Karpas-422 (cell line): ENCODE measurements around the gene UNC119. TPM values are rescaled to one million over a fixed set of nuclear protein-coding genes. Genes with fewer than 3 reads are reported as not detected.

ENCODE experiments used
- DNase-seq: peaks from one replicate; pipeline ENCODE4 v3.0.0-alpha.2; 2015
- H2AFZ ChIP-seq: fragments of 200-600 bp; sonication (generic); 2 replicates; pipeline ENCODE4 v1.6.1; 2014; ENCODE audit warnings: antibody characterized with exemption, low read length, mixed read lengths
- H3K27ac ChIP-seq: fragments of 200-600 bp; sonication (generic); 2 replicates; pipeline ENCODE4 v1.5.1; 2014; ENCODE audit warnings: mild to moderate bottlenecking, low read length, moderate library complexity
- H3K27me3 ChIP-seq: fragments of 200-600 bp; sonication (generic); 2 replicates; pipeline ENCODE4 v1.6.1; 2014; ENCODE audit warnings: low read length, mixed read lengths
- H3K36me3 ChIP-seq: fragments of 200-600 bp; sonication (generic); 2 replicates; pipeline ENCODE4 v1.6.1; 2014; ENCODE audit warnings: low read length, mixed read lengths; ENCODE audit not compliant: insufficient read depth
- H3K4me1 ChIP-seq: fragments of 200-600 bp; sonication (generic); 2 replicates; pipeline ENCODE4 v1.6.1; 2014; ENCODE audit warnings: mild to moderate bottlenecking, low read length, mixed read lengths
- H3K4me2 ChIP-seq: fragments of 200-600 bp; sonication (generic); 2 replicates; pipeline ENCODE4 v1.6.1; 2014; ENCODE audit warnings: low read length, low read depth, mild to moderate bottlenecking; ENCODE audit not compliant: poor library complexity, severe bottlenecking
- H3K4me3 ChIP-seq: fragments of 200-600 bp; sonication (generic); 2 replicates; pipeline ENCODE4 v1.5.1; 2014; ENCODE audit warnings: mild to moderate bottlenecking, antibody characterized with exemption, low read length, mixed read lengths
- H3K79me2 ChIP-seq: fragments of 200-600 bp; sonication (generic); 2 replicates; pipeline ENCODE4 v1.6.1; 2014; ENCODE audit warnings: mild to moderate bottlenecking, low read length, mixed read lengths
- H3K9ac ChIP-seq: fragments of 200-600 bp; sonication (generic); 2 replicates; pipeline ENCODE4 v1.6.0; 2014; ENCODE audit warnings: low read length
- H3K9me2 ChIP-seq: fragments of 200-600 bp; sonication (generic), shearing (Covaris generic); replicated peaks from 2 replicates; pipeline ENCODE4 v1.6.0; 2014; ENCODE audit warnings: mild to moderate bottlenecking, low read length, moderate library complexity; ENCODE audit not compliant: insufficient read depth
- H3K9me3 ChIP-seq: fragments of 300-700, 200-600 bp; sonication (generic); 2 replicates; pipeline ENCODE4 v1.6.1; 2014; ENCODE audit warnings: low read length, mixed read lengths
- H4K20me1 ChIP-seq: fragments of 200-600 bp; sonication (generic); 2 replicates; pipeline ENCODE4 v1.6.1; 2014; ENCODE audit warnings: mild to moderate bottlenecking, antibody characterized with exemption, low read length, low read depth; ENCODE audit not compliant: insufficient read depth
- total RNA-seq: library from RNA; depleted of rRNA; stranded (reverse); fragments of >200 nt; shearing (Covaris generic); gene quantifications from 2 replicates; pipeline ENCODE4 v1.2.3, GENCODE V29; 2014; ENCODE audit warnings: low replicate concordance

UNC119 gene
- total RNA-seq, 1 experiment from 2014 or later = 34.0 TPM

DNA sequence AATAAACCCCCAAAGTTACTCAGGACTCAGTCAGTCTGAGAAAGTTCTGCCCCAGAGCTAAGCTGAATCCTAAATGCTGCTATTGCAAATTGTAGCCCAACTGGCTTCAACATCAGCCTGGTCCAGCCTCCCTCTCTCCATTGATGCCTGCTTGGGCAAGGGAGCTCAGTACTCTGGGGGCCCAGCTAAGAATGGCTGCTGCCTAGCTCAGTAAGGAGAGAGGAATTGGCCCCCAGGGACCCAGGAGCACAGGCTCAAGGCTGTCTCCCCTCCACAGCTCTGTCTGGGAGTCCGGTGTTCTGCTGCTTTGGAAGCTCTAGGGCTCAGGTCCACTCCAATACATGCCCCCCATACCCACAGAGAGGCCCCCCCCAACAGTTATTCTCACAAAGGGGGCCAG is 1.6 kb downstream of the UNC119 start:
- Histone ChIP-seq H2AFZ (no peak overlapping the region), H3K79me2 (no peaks in the 10 kb centered on the region), H4K20me1 (peaks cover 17% of the 10 kb centered on the region; the same call in 1 of the 2 replicates), H3K4me2 (peak overlapping the region; percentile 74), H3K36me3 (peaks cover 10% of the 10 kb centered on the region), H3K4me1 (peaks cover 42% of the 10 kb centered on the region), H3K9me2 (no peaks in the 10 kb centered on the region), H3K27ac (no peak overlapping the region), H3K9me3 (no peaks in the 10 kb centered on the region), H3K9ac (0 out of 2 replicates have a peak overlapping the region, but pooled peaks have one; percentile 86), H3K27me3 (no peaks in the 10 kb centered on the region), H3K4me3 (no peak overlapping the region; the same call in 1 of the 2 replicates)
- DNase-seq = no peak

- Histone ChIP-seq H3K9me3 (no peaks in the 10 kb centered on the region), H3K27me3 (no peaks in the 10 kb centered on the region), H3K79me2 (no peaks in the 10 kb centered on the region), H3K9ac (no peak overlapping the region), H3K4me1 (peaks cover 42% of the 10 kb centered on the region), H2AFZ (no peak overlapping the region), H3K4me2 (no peak overlapping the region), H3K4me3 (no peak overlapping the region), H4K20me1 (peaks cover 17% of the 10 kb centered on the region; the same call in 1 of the 2 replicates), H3K27ac (no peak overlapping the region), H3K9me2 (no peaks in the 10 kb centered on the region), H3K36me3 (peaks cover 1% of the 10 kb centered on the region; the same call in 1 of the 2 replicates)
- DNase-seq = peak; percentile 55
Observed at GRCh38 chr17:28549236-28550132, 2.9 kb downstream of the UNC119 start.

GRCh38 chr17:28548417-28549130 is 3.9 kb downstream of the UNC119 start:
- Histone ChIP-seq H2AFZ (no peak overlapping the region), H4K20me1 (peaks cover 17% of the 10 kb centered on the region; the same call in 1 of the 2 replicates), H3K79me2 (no peaks in the 10 kb centered on the region), H3K9me2 (no peaks in the 10 kb centered on the region), H3K4me2 (no peak overlapping the region), H3K4me1 (peaks cover 42% of the 10 kb centered on the region), H3K27me3 (no peaks in the 10 kb centered on the region), H3K36me3 (no peaks in the 10 kb centered on the region; the same call in 1 of the 2 replicates), H3K9ac (no peak overlapping the region), H3K4me3 (no peak overlapping the region), H3K9me3 (no peaks in the 10 kb centered on the region), H3K27ac (no peak overlapping the region)
- DNase-seq = no peak

DNA sequence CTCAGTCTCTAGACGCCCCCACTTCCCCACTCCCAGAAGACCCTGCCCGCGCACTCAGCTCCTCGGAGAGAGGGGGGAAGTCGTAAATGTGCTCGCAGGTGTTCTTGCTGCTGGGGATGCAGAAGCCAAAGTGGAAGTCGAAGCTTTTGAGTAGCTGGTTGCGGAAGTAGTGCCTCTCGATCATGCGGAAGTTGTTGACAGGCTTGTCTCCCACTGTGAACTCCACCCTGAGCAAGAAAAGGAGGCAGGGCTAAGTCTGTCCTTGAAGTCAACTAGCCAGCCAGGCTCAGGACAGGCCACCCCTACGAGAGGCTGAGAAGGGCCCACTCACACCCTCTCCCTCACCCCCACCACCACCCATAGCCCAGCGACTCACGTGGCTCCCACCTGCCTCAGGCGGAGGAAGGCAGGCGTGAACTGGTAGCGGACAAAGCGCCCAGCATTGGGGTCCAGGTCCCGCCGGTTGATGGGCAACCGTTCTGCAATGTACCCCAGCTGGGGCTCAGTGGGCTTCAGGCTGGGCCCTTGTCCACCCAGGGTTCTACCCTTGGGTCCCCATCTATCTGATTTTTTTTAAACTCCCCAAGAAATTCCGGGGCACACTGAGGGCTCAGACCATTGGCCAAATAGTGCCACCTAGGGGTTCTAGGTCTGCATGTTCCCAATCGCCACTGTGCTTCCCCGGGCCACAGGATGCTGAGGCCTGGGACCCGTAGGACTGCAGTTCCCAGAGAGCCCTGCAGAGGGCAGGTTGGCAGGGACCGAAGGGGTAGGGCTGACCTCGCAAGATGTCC is 4.6 kb downstream of the UNC119 start:
- Histone ChIP-seq H3K9me2 (no peaks in the 10 kb centered on the region), H4K20me1 (peaks cover 17% of the 10 kb centered on the region; the same call in 1 of the 2 replicates), H3K4me1 (peaks cover 41% of the 10 kb centered on the region), H3K27me3 (no peaks in the 10 kb centered on the region), H3K9ac (peak overlapping the region; percentile 54), H3K79me2 (no peaks in the 10 kb centered on the region), H3K27ac (no peak overlapping the region), H3K4me2 (peak overlapping the region; percentile 58), H3K9me3 (no peaks in the 10 kb centered on the region), H3K4me3 (peak overlapping the region; percentile 50; the same call in 1 of the 2 replicates), H3K36me3 (no peaks in the 10 kb centered on the region; the same call in 1 of the 2 replicates), H2AFZ (peak overlapping the region; percentile 70; the same call in 1 of the 2 replicates)
- peak; percentile 95 for DNase-seq

DNA sequence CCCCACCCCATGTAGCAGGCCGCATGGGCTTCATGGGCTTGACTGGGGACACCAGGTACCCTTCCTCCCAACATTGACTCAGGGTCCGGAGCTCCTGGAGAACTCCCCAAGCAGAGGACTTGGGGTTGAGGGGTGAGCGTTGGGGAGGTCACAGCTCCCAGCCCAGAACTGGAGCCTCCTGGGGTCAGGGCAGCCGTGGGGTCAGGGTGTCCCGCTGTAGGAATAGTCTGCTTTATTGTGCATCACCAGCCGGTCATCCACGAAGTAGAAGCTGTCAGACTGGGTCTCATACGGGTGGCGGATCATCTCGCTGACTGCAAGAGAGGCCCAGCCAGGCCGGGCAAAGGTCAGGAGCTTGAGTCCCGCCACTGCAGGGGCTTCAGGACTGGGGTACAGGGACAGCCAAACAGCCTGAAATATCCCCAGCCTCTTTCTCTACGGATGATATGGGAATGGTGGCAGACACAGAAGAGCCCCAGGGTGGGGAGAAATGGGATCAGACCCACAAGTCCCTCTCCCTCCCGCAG is 5.3 kb downstream of the UNC119 start:
- Histone ChIP-seq H3K79me2 (no peaks in the 10 kb centered on the region), H3K36me3 (no peaks in the 10 kb centered on the region; the same call in 1 of the 2 replicates), H3K9me3 (no peaks in the 10 kb centered on the region), H3K9ac (peak overlapping the region; percentile 54), H3K4me3 (peak overlapping the region; percentile 50; the same call in 1 of the 2 replicates), H2AFZ (no peak overlapping the region), H3K4me1 (peaks cover 39% of the 10 kb centered on the region), H3K9me2 (no peaks in the 10 kb centered on the region), H3K27me3 (no peaks in the 10 kb centered on the region), H3K27ac (no peak overlapping the region), H4K20me1 (peaks cover 17% of the 10 kb centered on the region; the same call in 1 of the 2 replicates), H3K4me2 (peak overlapping the region; percentile 58)
- DNase-seq = no peak

DNA sequence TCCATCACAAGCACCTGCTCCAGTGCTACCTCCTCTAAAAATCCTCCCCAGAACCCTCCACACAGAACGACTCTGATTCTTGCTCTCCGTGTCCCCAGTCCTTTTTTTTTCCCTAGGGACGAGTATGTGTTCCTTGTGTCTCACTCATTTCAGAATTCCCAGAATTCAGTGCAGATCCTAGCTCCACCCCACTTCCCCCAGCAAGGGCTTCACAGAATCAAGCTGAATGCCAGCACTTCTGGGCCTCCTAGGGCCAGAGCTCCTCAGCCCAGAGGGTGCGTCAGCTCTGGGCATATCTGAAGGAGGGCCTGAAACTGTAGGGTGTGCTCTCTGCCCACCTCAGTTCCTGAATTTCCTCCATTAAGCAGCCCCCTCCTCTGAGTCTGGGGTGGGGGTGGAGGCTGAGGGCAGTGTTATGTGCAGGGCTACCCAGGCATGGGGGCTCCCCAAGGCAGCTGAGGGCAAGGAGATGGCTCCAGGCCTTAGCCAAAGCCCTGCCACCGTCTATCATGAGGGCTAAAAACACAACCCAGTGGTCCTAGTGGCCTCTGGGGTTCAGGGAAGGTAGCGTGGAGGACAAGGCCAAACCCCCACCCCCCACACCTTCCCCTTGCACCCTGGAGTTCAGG is 6.5 kb downstream of the UNC119 start:
- no peaks in the 10 kb centered on the region for H3K79me2 ChIP-seq
- no peak for DNase-seq
- H3K4me3 ChIP-seq = no peak overlapping the region
- H3K27me3 ChIP-seq = no peaks in the 10 kb centered on the region
- no peak overlapping the region for H3K9ac ChIP-seq
- H2AFZ ChIP-seq = no peak overlapping the region
- peaks cover 6% of the 10 kb centered on the region; the same call in 1 of the 2 replicates for H4K20me1 ChIP-seq
- no peak overlapping the region for H3K27ac ChIP-seq
- H3K4me1 ChIP-seq = peaks cover 27% of the 10 kb centered on the region
- no peaks in the 10 kb centered on the region for H3K9me3 ChIP-seq
- H3K4me2 ChIP-seq = no peak overlapping the region
- no peaks in the 10 kb centered on the region for H3K9me2 ChIP-seq
- no peaks in the 10 kb centered on the region; the same call in 1 of the 2 replicates for H3K36me3 ChIP-seq

GRCh38 chr17:28545141-28545503 is 7.3 kb downstream of the UNC119 start:
- no peak overlapping the region for H3K4me3 ChIP-seq
- H3K79me2 ChIP-seq = no peaks in the 10 kb centered on the region
- no peaks in the 10 kb centered on the region; the same call in 1 of the 2 replicates for H3K36me3 ChIP-seq
- no peak overlapping the region for H2AFZ ChIP-seq
- H4K20me1 ChIP-seq = no peaks in the 10 kb centered on the region; the same call in 1 of the 2 replicates
- DNase-seq = no peak
- H3K9me3 ChIP-seq = no peaks in the 10 kb centered on the region
- no peak overlapping the region for H3K9ac ChIP-seq
- no peak overlapping the region for H3K4me2 ChIP-seq
- H3K27ac ChIP-seq = no peak overlapping the region
- H3K4me1 ChIP-seq = peaks cover 21% of the 10 kb centered on the region
- H3K27me3 ChIP-seq = no peaks in the 10 kb centered on the region
- H3K9me2 ChIP-seq = no peaks in the 10 kb centered on the region
